Right atrium auricular region (tissue), 2 donors: ENCODE data around the gene ZNF682. TPM values are rescaled to one million over a fixed set of nuclear protein-coding genes. Genes with fewer than 3 reads are reported as not detected.
"Not testable (repeated sequence)": the region's sequence is repeated elsewhere in the genome, so short reads cannot be mapped to it uniquely, and the experiment has no call there.

Experiments used
- DNase-seq: peaks from one replicate; pipeline ENCODE4 v3.0.0-alpha.2; 2019; ENCODE audit warnings: low spot score
- H3K27ac ChIP-seq, 2 donors: fragments of 200-600 bp; sonication (generic); 1 replicate in 1 of 2; 2 replicates in 1 of 2; pipeline ENCODE4 v1.5.1; 2016 to 2019
- H3K27me3 ChIP-seq, 2 donors: fragments of 200-600 bp; sonication (generic); one replicate each; pipeline versions ENCODE4 v1.5.1 to v1.6.0; 2017 to 2019
- H3K36me3 ChIP-seq: fragments of 200-600 bp; sonication (generic); one replicate; pipeline ENCODE4 v1.5.1; 2016
- H3K4me1 ChIP-seq, 2 donors: fragments of 200-600 bp; sonication (generic); one replicate each; pipeline versions ENCODE4 v1.5.1 to v1.6.0; 2017 to 2019
- H3K4me3 ChIP-seq, 2 donors: fragments of 200-600 bp; sonication (generic); 1 replicate in 1 of 2; 2 replicates in 1 of 2; pipeline ENCODE4 v1.5.1; 2017 to 2019; ENCODE audit warnings: mild to moderate bottlenecking in 1 of 2, moderate library complexity in 1 of 2
- H3K9me3 ChIP-seq, 2 donors: fragments of 200-600 bp; sonication (generic); one replicate each; pipeline ENCODE4 v1.5.1; 2019
- total RNA-seq, 2 donors: library from RNA; depleted of rRNA; stranded (reverse); fragments of >200 nt; gene quantifications; one replicate each; pipeline ENCODE4 v1.1.0, GENCODE V29; 2016
- TF ChIP-seq, protein P1 (sequence below), 2 donors: fragments of 200-600 bp; sonication (generic); IDR thresholded peaks; one replicate each; pipeline ENCODE4 v1.5.1; 2019; ENCODE audit warnings: antibody characterized with exemption in 2 of 2

The ZNF682 gene
- total RNA-seq, 2 donors from 2014 or later, result 1.4 to 4.4 TPM

GRCh38 chr19:20060282-20060681, 21.0 kb upstream of the ZNF682 start:
- H3K36me3 ChIP-seq, result no peaks in the 10 kb centered on the region
- H3K27me3 ChIP-seq, result no peaks in the 10 kb centered on the region
- TF ChIP-seq, protein P1, sequence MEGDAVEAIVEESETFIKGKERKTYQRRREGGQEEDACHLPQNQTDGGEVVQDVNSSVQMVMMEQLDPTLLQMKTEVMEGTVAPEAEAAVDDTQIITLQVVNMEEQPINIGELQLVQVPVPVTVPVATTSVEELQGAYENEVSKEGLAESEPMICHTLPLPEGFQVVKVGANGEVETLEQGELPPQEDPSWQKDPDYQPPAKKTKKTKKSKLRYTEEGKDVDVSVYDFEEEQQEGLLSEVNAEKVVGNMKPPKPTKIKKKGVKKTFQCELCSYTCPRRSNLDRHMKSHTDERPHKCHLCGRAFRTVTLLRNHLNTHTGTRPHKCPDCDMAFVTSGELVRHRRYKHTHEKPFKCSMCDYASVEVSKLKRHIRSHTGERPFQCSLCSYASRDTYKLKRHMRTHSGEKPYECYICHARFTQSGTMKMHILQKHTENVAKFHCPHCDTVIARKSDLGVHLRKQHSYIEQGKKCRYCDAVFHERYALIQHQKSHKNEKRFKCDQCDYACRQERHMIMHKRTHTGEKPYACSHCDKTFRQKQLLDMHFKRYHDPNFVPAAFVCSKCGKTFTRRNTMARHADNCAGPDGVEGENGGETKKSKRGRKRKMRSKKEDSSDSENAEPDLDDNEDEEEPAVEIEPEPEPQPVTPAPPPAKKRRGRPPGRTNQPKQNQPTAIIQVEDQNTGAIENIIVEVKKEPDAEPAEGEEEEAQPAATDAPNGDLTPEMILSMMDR (IDR thresholded peaks at IDR 0.05), result no peak
- no peak overlapping the region for H3K27ac ChIP-seq
- H3K4me1 ChIP-seq, result no peaks in the 10 kb centered on the region
- H3K9me3 ChIP-seq, result no peaks in the 10 kb centered on the region
- DNase-seq, result no peak
- H3K4me3 ChIP-seq, result no peak overlapping the region

GRCh38 chr19:20058738-20059137, 19.4 kb upstream of the ZNF682 start:
- not testable (repeated sequence) for H3K4me1 ChIP-seq, H3K36me3 ChIP-seq, H3K9me3 ChIP-seq, H3K4me3 ChIP-seq, H3K27me3 ChIP-seq, H3K27ac ChIP-seq, DNase-seq

DNA sequence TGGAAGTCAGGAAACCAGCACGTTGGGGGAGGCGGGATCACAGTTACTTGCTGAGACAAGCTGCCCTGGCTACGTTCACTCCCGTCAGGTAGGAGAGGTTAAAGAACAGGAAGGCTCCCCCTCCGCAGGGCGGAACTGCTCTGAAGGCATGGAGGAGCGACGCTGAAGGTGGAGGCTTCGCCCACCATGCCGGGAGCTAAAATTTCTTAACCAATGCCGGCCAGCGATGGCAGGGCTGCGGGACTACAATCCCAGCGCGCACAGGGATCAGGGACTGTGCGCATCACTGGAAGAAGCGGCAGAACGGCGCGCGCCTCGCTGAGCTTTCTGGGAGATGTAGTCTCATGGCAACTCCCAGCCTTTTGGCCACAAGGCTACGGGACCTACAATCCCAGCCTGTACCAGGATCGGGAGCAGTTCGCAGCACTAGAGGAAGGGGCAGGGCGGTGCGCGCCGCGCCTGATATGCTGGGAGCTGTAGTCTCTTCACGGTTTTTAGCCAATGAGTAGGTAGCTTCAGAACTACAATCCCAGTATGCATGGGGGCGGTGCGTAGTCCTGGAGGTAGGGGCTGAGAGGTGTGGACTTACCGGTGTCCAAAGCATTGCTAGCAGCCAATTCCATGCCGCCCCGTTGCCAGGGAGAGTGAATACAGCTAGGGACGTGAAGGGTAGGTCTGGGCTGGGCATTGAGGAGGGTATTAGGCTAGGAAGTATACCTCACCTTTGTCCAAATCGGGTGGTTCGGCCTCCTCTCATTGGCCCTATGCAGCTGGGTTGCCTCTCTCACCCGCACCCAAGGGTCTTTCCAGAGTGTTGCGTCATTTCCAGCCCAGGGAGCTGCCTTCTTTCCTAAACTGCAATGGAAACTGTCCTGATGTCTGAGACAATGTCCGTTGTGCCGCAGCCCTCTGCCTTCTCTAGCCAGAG, 12.8 kb upstream of the ZNF682 start:
- TF ChIP-seq, protein P1 (IDR thresholded peaks at IDR 0.05), result no peak
- Histone ChIP-seq H3K4me1 (peaks cover 0 to 7% of the 10 kb centered on the region in 2 donors), H3K36me3 (no peaks in the 10 kb centered on the region), H3K27ac (peak overlapping the region; percentile 75 to 80), H3K4me3 (peak overlapping the region; percentile 54 to 73), H3K27me3 (no peaks in the 10 kb centered on the region), H3K9me3 (no peaks in the 10 kb centered on the region)
- peak; percentile 98 for DNase-seq

DNA sequence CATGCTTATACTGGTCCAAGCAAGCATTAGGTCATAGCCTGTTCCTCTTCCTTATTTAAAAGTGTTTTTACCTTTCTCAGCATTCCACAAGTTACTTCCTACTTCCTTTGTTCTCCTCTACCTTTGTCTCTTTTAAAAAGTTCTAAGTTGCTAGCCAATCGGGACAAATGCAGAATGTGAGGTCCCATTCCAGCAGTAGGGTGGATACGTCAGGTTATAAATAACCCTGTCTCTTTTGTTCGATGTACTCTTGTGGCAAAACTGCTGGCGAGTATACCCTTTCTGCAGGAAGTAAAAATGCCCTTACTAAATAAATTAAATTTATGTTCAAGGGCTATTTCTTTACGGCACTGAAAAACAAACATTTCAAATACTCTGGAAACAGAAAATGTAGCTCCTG, 6.4 kb upstream of the ZNF682 start:
- not testable (repeated sequence) for H3K27ac ChIP-seq, DNase-seq

DNA sequence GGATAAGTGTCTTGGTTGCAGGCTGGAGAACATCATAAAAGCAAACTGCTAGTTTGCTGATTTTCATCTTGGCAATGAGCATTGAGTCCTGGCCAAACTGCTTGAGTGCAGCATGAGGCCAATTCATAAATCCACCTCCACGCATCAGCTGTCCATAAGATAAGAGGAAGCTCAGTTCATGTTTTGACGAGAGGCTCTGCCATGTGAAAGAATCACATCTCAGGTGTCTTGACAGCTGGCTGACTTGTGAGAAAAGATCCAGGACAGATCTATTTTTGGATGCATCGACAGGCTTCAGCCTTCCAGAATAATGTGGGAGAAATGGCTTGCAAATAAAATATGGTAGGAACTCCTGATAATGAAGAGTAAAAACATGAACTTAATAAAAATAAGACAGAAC, 5.4 kb upstream of the ZNF682 start:
- TF ChIP-seq, protein P1 (IDR thresholded peaks at IDR 0.05), result no peak
- Histone ChIP-seq H3K36me3 (no peaks in the 10 kb centered on the region), H3K4me3 (no peak overlapping the region), H3K27me3 (no peaks in the 10 kb centered on the region), H3K4me1 (peaks cover 0 to 6% of the 10 kb centered on the region in 2 donors), H3K27ac (peak overlapping the region in 1 of 2 donors; percentile 25), H3K9me3 (no peaks in the 10 kb centered on the region)
- no peak for DNase-seq

More for the DNA sequence above, 6.4 kb upstream of the ZNF682 start:
- H3K9me3 ChIP-seq, H3K4me1 ChIP-seq, H3K4me3 ChIP-seq, H3K27me3 ChIP-seq, H3K36me3 ChIP-seq: not testable (repeated sequence)

- Histone ChIP-seq H3K27ac (peak overlapping the region; percentile 65 to 79), H3K4me3 (peak overlapping the region; percentile 72 to 86), H3K4me1 (peaks cover 0 to 12% of the 10 kb centered on the region in 2 donors), H3K9me3 (no peaks in the 10 kb centered on the region), H3K27me3 (no peaks in the 10 kb centered on the region), H3K36me3 (no peaks in the 10 kb centered on the region)
- TF ChIP-seq, protein P1 (IDR thresholded peaks at IDR 0.05), result no peak
- no peak for DNase-seq
These were observed 725 bp downstream of the ZNF682 start for GRCh38 chr19:20038358-20039202.
